Mucosa of gallbladder (tissue), 1 donor: ENCODE results near the gene LHFPL2. TPM values are rescaled to one million over a fixed set of nuclear protein-coding genes. Genes with fewer than 3 reads are reported as not detected.
"Not testable (repeated sequence)": the region's sequence is repeated elsewhere in the genome, so short reads cannot be mapped to it uniquely, and the experiment has no call there.

ENCODE experiments used
- DNase-seq: peaks from one replicate; pipeline ENCODE4 v3.0.0-alpha.2; 2020; ENCODE audit warnings: low spot score
- total RNA-seq: library from RNA; stranded (reverse); gene quantifications from one replicate; pipeline ENCODE4 v1.2.1, GENCODE V29; 2021
- donor health status: DM: no; HTN: no; CAD: no.

LHFPL2 gene
- total RNA-seq, 1 donor from 2014 or later: 22.5 TPM

GRCh38 chr5:78472469-78473106 lies 176.0 kb downstream of the LHFPL2 start:
- no peak for DNase-seq

- DNase-seq: no peak
These were observed 176.7 kb downstream of the LHFPL2 start for GRCh38 chr5:78471896-78472295.

GRCh38 chr5:78467752-78468357 lies 180.7 kb downstream of the LHFPL2 start:
- no peak for DNase-seq

- DNase-seq: no peak
These were observed 181.4 kb downstream of the LHFPL2 start for GRCh38 chr5:78467140-78467539.

- DNase-seq: no peak
These were observed 189.7 kb downstream of the LHFPL2 start for GRCh38 chr5:78458843-78459242.

GRCh38 chr5:78457507-78457906 lies 191.1 kb downstream of the LHFPL2 start:
- not testable (repeated sequence) for DNase-seq

- no peak for DNase-seq
These were observed 199.5 kb downstream of the LHFPL2 start for GRCh38 chr5:78449103-78449502.

GRCh38 chr5:78447775-78448424 lies 200.7 kb downstream of the LHFPL2 start:
- no peak for DNase-seq
